Stomach smooth muscle (tissue), 2 donors: ENCODE measurements around the gene CYTH1.

ENCODE experiments used
- H3K27ac ChIP-seq: one replicate; pipeline ENCODE4 v1.7.0; 2013; ENCODE audit warnings: mild to moderate bottlenecking, low read length, inconsistent platforms
- H3K27me3 ChIP-seq, 2 donors: one replicate each; pipeline ENCODE4 v1.7.0; 2013; ENCODE audit warnings: low read length in 2 of 2; ENCODE audit not compliant: insufficient read depth in 2 of 2, control insufficient read depth in 1 of 2
- H3K36me3 ChIP-seq, 2 donors: one replicate each; pipeline ENCODE4 v1.7.0; 2013; ENCODE audit warnings: low read length in 2 of 2; ENCODE audit not compliant: control insufficient read depth in 2 of 2, insufficient read depth in 2 of 2
- H3K4me1 ChIP-seq: one replicate; pipeline ENCODE4 v1.7.0; 2013; ENCODE audit warnings: low read length; ENCODE audit not compliant: control insufficient read depth, insufficient read depth
- H3K4me3 ChIP-seq, 2 donors: one replicate each; pipeline ENCODE4 v1.7.0; 2013; ENCODE audit warnings: low read length in 2 of 2
- H3K9ac ChIP-seq, 2 donors: one replicate each; pipeline ENCODE4 v1.7.0; 2013; ENCODE audit warnings: low read length in 2 of 2, mild to moderate bottlenecking in 1 of 2
- H3K9me3 ChIP-seq, 2 donors: one replicate each; pipeline ENCODE4 v1.7.0; 2013; ENCODE audit warnings: low read length in 2 of 2; ENCODE audit not compliant: control insufficient read depth in 2 of 2
- donor health status: healthy.
- donor health status: Pancreatic carcinoma.

CYTH1 gene

GRCh38 chr17:78774956-78775571, 7.0 kb downstream of the CYTH1 start:
- Histone ChIP-seq H3K4me1 (peaks cover 5% of the 10 kb centered on the region), H3K9me3 (no peaks in the 10 kb centered on the region), H3K9ac (no peak overlapping the region), H3K27me3 (no peaks in the 10 kb centered on the region), H3K36me3 (no peaks in the 10 kb centered on the region), H3K4me3 (peak overlapping the region in 1 of 2 donors; percentile 36), H3K27ac (peak overlapping the region; percentile 6)

- Histone ChIP-seq H3K9ac (no peak overlapping the region), H3K4me3 (peak overlapping the region in 1 of 2 donors; percentile 36), H3K36me3 (no peaks in the 10 kb centered on the region), H3K9me3 (no peaks in the 10 kb centered on the region), H3K4me1 (peaks cover under 1% of the 10 kb centered on the region), H3K27ac (peak overlapping the region; percentile 6), H3K27me3 (no peaks in the 10 kb centered on the region)
These were observed 7.6 kb downstream of the CYTH1 start for GRCh38 chr17:78774453-78774852.

GRCh38 chr17:78771758-78772382, 10.2 kb downstream of the CYTH1 start:
- Histone ChIP-seq H3K9me3 (no peaks in the 10 kb centered on the region), H3K27me3 (no peaks in the 10 kb centered on the region), H3K9ac (no peak overlapping the region), H3K4me3 (no peak overlapping the region), H3K27ac (no peak overlapping the region), H3K36me3 (no peaks in the 10 kb centered on the region), H3K4me1 (peaks cover 3% of the 10 kb centered on the region)

- Histone ChIP-seq H3K36me3 (no peaks in the 10 kb centered on the region), H3K4me3 (no peak overlapping the region), H3K27ac (no peak overlapping the region), H3K4me1 (peaks cover 6% of the 10 kb centered on the region), H3K9me3 (no peaks in the 10 kb centered on the region), H3K27me3 (no peaks in the 10 kb centered on the region), H3K9ac (no peak overlapping the region)
These were observed 12.8 kb downstream of the CYTH1 start for GRCh38 chr17:78769196-78769773.

GRCh38 chr17:78767806-78768205, 14.3 kb downstream of the CYTH1 start:
- peaks cover 6% of the 10 kb centered on the region for H3K4me1 ChIP-seq
- H3K36me3 ChIP-seq = no peaks in the 10 kb centered on the region
- H3K27me3 ChIP-seq = no peaks in the 10 kb centered on the region
- H3K4me3 ChIP-seq = no peak overlapping the region
- no peaks in the 10 kb centered on the region for H3K9me3 ChIP-seq
- no peak overlapping the region for H3K9ac ChIP-seq
- H3K27ac ChIP-seq = no peak overlapping the region

GRCh38 chr17:78766743-78767294, 15.3 kb downstream of the CYTH1 start:
- no peaks in the 10 kb centered on the region for H3K27me3 ChIP-seq
- no peak overlapping the region for H3K27ac ChIP-seq
- no peak overlapping the region for H3K4me3 ChIP-seq
- H3K9ac ChIP-seq = no peak overlapping the region
- peaks cover 6% of the 10 kb centered on the region for H3K4me1 ChIP-seq
- no peaks in the 10 kb centered on the region for H3K9me3 ChIP-seq
- H3K36me3 ChIP-seq = no peaks in the 10 kb centered on the region

- H3K4me3 ChIP-seq = no peak overlapping the region
- peaks cover 6% of the 10 kb centered on the region for H3K4me1 ChIP-seq
- H3K27ac ChIP-seq = no peak overlapping the region
These were observed 15.8 kb downstream of the CYTH1 start for GRCh38 chr17:78766225-78766624.

GRCh38 chr17:78765821-78766220, 16.3 kb downstream of the CYTH1 start:
- H3K9ac ChIP-seq = no peak overlapping the region
- no peak overlapping the region for H3K4me3 ChIP-seq
- no peaks in the 10 kb centered on the region for H3K36me3 ChIP-seq
- H3K9me3 ChIP-seq = no peaks in the 10 kb centered on the region
- H3K27ac ChIP-seq = no peak overlapping the region
- H3K27me3 ChIP-seq = no peaks in the 10 kb centered on the region
- peaks cover 8% of the 10 kb centered on the region for H3K4me1 ChIP-seq

More at GRCh38 chr17:78766225-78766624, 15.8 kb downstream of the CYTH1 start:
- Histone ChIP-seq H3K9me3 (no peaks in the 10 kb centered on the region), H3K36me3 (no peaks in the 10 kb centered on the region), H3K27me3 (no peaks in the 10 kb centered on the region), H3K9ac (no peak overlapping the region)

- Histone ChIP-seq H3K4me1 (peaks cover 8% of the 10 kb centered on the region), H3K9ac (no peak overlapping the region)
These were observed 17.2 kb downstream of the CYTH1 start for GRCh38 chr17:78764871-78765270.

GRCh38 chr17:78763561-78763960, 18.5 kb downstream of the CYTH1 start:
- Histone ChIP-seq H3K27me3 (no peaks in the 10 kb centered on the region), H3K27ac (no peak overlapping the region), H3K4me1 (peaks cover 11% of the 10 kb centered on the region), H3K4me3 (no peak overlapping the region), H3K9me3 (no peaks in the 10 kb centered on the region), H3K36me3 (no peaks in the 10 kb centered on the region), H3K9ac (no peak overlapping the region)

More at GRCh38 chr17:78764871-78765270, 17.2 kb downstream of the CYTH1 start:
- no peaks in the 10 kb centered on the region for H3K27me3 ChIP-seq
- H3K9me3 ChIP-seq = no peaks in the 10 kb centered on the region
- no peaks in the 10 kb centered on the region for H3K36me3 ChIP-seq
- no peak overlapping the region for H3K4me3 ChIP-seq
- no peak overlapping the region for H3K27ac ChIP-seq
